ENCODE measurements around the gene KIF5C.

GRCh38 chr2:148948868-148949267 is 73.8 kb downstream of the KIF5C start:
- TF ChIP-seq CTCF (IDR thresholded peaks at IDR 0.05) (no peak), POLR2AphosphoS5 (IDR thresholded peaks at IDR 0.05; ENCODE audit: low read depth, low read length) (no peak), REST (IDR thresholded peaks at IDR 0.05; ENCODE audit: insufficient read depth in 1 of 2, low read depth in 2 of 2, low read length in 1 of 2) (no peak)

Measured in Panc1 (cell line).